Suprapubic skin (tissue), 4 donors: Measurements from ENCODE around the gene SNRPA1. TPM values are rescaled to one million over a fixed set of nuclear protein-coding genes. Genes with fewer than 3 reads are reported as not detected.

Source experiments
- DNase-seq, 2 donors: peaks; one replicate each; pipeline ENCODE4 v3.0.0-alpha.2; 2019; ENCODE audit warnings: low spot score in 2 of 2
- H3K27ac ChIP-seq: fragments of 200-600 bp; sonication (generic); one replicate; pipeline ENCODE4 v1.5.1; 2019
- H3K27me3 ChIP-seq: fragments of 200-600 bp; sonication (generic); one replicate; pipeline ENCODE4 v1.5.1; 2019
- H3K36me3 ChIP-seq: fragments of 200-600 bp; sonication (generic); one replicate; pipeline ENCODE4 v1.5.1; 2019
- H3K4me1 ChIP-seq: fragments of 200-600 bp; sonication (generic); one replicate; pipeline ENCODE4 v1.5.1; 2019
- H3K4me3 ChIP-seq: fragments of 200-600 bp; sonication (generic); one replicate; pipeline ENCODE4 v1.5.1; 2019; ENCODE audit warnings: mild to moderate bottlenecking
- H3K9me3 ChIP-seq: fragments of 200-600 bp; sonication (generic); one replicate; pipeline ENCODE4 v1.5.1; 2019
- CTCF ChIP-seq, 2 donors: fragments of 200-600 bp in 1 of 2; fragments of 450-650 bp in 1 of 2; sonication (generic) in 1 of 2; IDR thresholded peaks; one replicate each; pipeline ENCODE4 v1.5.1; 2016 to 2019; ENCODE audit warnings: antibody characterized with exemption in 2 of 2, mild to moderate bottlenecking in 1 of 2, moderate library complexity in 1 of 2
- EP300 ChIP-seq: sonication (generic); formaldehyde crosslinking; IDR thresholded peaks from one replicate; pipeline ENCODE4 v1.6.1; 2017; ENCODE audit warnings: antibody characterized with exemption
- POLR2A ChIP-seq, 2 donors: fragments of 450-650 bp; IDR thresholded peaks; one replicate each; pipeline ENCODE4 v1.6.1; 2017; ENCODE audit warnings: antibody characterized with exemption in 2 of 2, mild to moderate bottlenecking in 2 of 2, moderate library complexity in 2 of 2
- POLR2AphosphoS5 ChIP-seq, 3 donors: sonication (generic); formaldehyde crosslinking; IDR thresholded peaks; one replicate each; pipeline ENCODE4 v1.6.1; 2017; ENCODE audit warnings: antibody characterized with exemption in 3 of 3
- WGBS: methylation state at CpG from one replicate; pipeline ENCODE4 v1.1.5; 2018; 5-methylcytosine and 5-hydroxymethylcytosine counted together
- total RNA-seq, 4 donors: library from RNA; depleted of rRNA; stranded (reverse); fragments of >200 nt; gene quantifications; one replicate each; pipeline ENCODE4 v1.1.0, GENCODE V29; 2016

Gene SNRPA1
- total RNA-seq, 4 donors from 2014 or later = 43.1 to 122 (median 48.2) TPM

- DNase-seq = no peak
- H3K4me3 ChIP-seq = peak overlapping the region; percentile 87
- no peaks in the 10 kb centered on the region for H3K9me3 ChIP-seq
- H3K27ac ChIP-seq = peak overlapping the region; percentile 90
- no peak for TF ChIP-seq POLR2AphosphoS5 (IDR thresholded peaks at IDR 0.05)
- no peak for TF ChIP-seq EP300
- TF ChIP-seq POLR2A (IDR thresholded peaks at IDR 0.05) = no peak
- TF ChIP-seq CTCF (IDR thresholded peaks at IDR 0.05) = no peak
- no peaks in the 10 kb centered on the region for H3K27me3 ChIP-seq
- no peaks in the 10 kb centered on the region for H3K36me3 ChIP-seq
- WGBS = 0% methylated on average over 6 of the region's 6 CpGs
- peaks cover 61% of the 10 kb centered on the region for H3K4me1 ChIP-seq
Measured at GRCh38 chr15:101250341-101250831, 44.7 kb downstream of the SNRPA1 start.

GRCh38 chr15:101248274-101248673 is 46.8 kb downstream of the SNRPA1 start:
- Histone ChIP-seq H3K27me3 (no peaks in the 10 kb centered on the region), H3K4me3 (no peak overlapping the region), H3K27ac (peak overlapping the region; percentile 24), H3K9me3 (no peaks in the 10 kb centered on the region), H3K36me3 (no peaks in the 10 kb centered on the region), H3K4me1 (peaks cover 80% of the 10 kb centered on the region)
- whole genome bisulfite sequencing = 34% methylated on average over 3 of the region's 3 CpGs
- TF ChIP-seq POLR2AphosphoS5 (IDR thresholded peaks at IDR 0.05) (no peak), EP300 (no peak), CTCF (IDR thresholded peaks at IDR 0.05) (no peak), POLR2A (IDR thresholded peaks at IDR 0.05) (no peak)
- no peak for DNase-seq

- peak overlapping the region; percentile 55 for H3K27ac ChIP-seq
- H3K9me3 ChIP-seq = no peaks in the 10 kb centered on the region
- no peaks in the 10 kb centered on the region for H3K27me3 ChIP-seq
- WGBS = 69% methylated on average over 10 of the region's 10 CpGs
- no peak for TF ChIP-seq POLR2A (IDR thresholded peaks at IDR 0.05)
- H3K4me1 ChIP-seq = peaks cover 82% of the 10 kb centered on the region
- no peaks in the 10 kb centered on the region for H3K36me3 ChIP-seq
- H3K4me3 ChIP-seq = no peak overlapping the region
- DNase-seq = no peak
Measured at GRCh38 chr15:101246824-101247745, 48.0 kb downstream of the SNRPA1 start.

- 33% methylated on average over 6 of the region's 6 CpGs for WGBS
- DNase-seq = no peak
- H3K9me3 ChIP-seq = no peaks in the 10 kb centered on the region
- H3K4me3 ChIP-seq = no peak overlapping the region
- peak overlapping the region; percentile 55 for H3K27ac ChIP-seq
- TF ChIP-seq EP300 (no peak), CTCF (IDR thresholded peaks at IDR 0.05) (no peak), POLR2A (IDR thresholded peaks at IDR 0.05) (no peak), POLR2AphosphoS5 (IDR thresholded peaks at IDR 0.05) (no peak)
- H3K27me3 ChIP-seq = no peaks in the 10 kb centered on the region
- peaks cover 84% of the 10 kb centered on the region for H3K4me1 ChIP-seq
- H3K36me3 ChIP-seq = no peaks in the 10 kb centered on the region
Measured at GRCh38 chr15:101246391-101246790, 48.7 kb downstream of the SNRPA1 start.

- H3K27ac ChIP-seq = no peak overlapping the region
- WGBS = 96% methylated on average over 14 of the region's 14 CpGs
- no peak for DNase-seq
- H3K27me3 ChIP-seq = no peaks in the 10 kb centered on the region
- no peaks in the 10 kb centered on the region for H3K9me3 ChIP-seq
- TF ChIP-seq EP300 (no peak), POLR2A (IDR thresholded peaks at IDR 0.05) (no peak), POLR2AphosphoS5 (IDR thresholded peaks at IDR 0.05) (no peak), CTCF (IDR thresholded peaks at IDR 0.05) (no peak)
- no peak overlapping the region for H3K4me3 ChIP-seq
- H3K36me3 ChIP-seq = no peaks in the 10 kb centered on the region
- H3K4me1 ChIP-seq = peaks cover 90% of the 10 kb centered on the region
Measured at GRCh38 chr15:101244889-101245668, 50.0 kb downstream of the SNRPA1 start.
